Measurements from ENCODE around the gene NAMPT.
"Not testable (repeated sequence)": the region's sequence is repeated elsewhere in the genome, so short reads cannot be mapped to it uniquely, and the experiment has no call there.

The NAMPT gene

DNA sequence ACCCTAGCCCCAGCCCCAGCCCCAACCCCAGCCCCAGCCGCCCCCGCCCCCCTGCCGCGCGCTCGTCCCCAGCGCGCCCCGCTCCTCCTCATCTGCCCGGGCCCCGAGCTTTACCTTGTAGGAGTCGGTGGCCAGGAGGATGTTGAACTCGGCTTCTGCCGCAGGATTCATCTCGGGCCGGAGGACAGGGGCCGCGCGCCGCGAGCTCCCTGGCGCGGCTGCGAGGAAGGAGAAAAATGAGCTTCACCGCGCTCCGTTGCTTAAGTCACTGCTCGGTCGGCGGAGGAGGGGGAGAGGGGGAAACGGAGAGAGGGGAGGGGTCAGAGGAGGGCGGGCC, at the start of gene NAMPT:
Gene NAMPT, minus strand, starts transcription at position 270 of the 337 bp plus-strand sequence. Its CDS starts 99 bp downstream, at position 171.
- no peak for DNase-seq (ENCODE audit: low read depth in 2 of 2)

DNA sequence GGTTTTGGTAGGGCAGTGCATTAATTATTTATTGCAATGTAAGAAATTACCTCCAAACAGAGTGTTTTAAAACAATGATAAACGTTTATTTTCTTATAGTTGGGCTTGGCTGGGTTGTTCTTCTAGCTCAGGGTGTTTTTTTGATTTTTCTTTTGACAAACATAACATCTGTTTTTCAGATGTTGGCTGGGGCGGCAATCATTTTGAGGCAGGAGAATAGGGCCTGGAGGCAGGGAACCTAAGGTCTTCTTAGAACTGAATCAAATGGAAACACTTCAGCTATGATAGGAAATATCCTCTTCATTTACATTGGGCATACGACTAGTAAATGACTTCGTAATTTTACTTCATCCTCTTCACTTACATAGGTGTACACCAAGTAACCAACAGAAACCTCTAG, 47.4 kb upstream of the NAMPT start:
- no peak for DNase-seq (ENCODE audit: low read depth in 2 of 2)

DNA sequence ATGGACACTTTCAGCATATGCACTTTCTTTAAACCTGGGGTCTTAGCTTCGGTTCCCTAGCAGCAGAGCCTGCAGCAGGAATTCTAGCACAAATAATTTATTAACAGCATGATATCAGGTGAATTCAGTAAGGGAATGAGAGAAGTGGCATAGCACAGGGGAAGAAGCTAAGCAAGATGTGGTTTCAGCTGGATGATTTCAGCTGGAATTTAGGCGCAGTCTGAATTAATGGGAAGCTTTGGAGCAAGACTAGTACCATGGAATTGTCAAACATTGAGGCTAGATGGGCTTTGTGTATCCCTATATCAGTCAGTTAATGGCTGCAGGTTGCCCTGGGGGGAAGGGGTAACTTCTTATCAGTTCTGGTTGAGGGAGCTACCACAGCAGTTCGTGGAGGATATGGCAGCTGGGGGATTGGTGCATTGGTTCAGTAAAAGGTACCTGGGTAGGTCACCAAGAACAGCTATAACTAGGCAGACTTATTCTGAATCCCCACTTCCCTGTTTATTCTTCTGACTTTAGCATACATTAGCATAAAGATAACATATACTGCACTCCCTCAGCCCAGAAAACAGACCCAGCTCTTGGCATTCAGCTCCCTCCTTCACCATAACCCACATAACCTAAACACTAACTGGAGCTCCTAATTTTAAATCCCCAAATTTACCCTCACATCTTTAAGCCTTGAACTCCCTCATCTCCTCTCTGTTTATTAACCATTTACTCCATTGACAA, 46.8 kb upstream of the NAMPT start:
- no peak for DNase-seq (ENCODE audit: low read depth in 2 of 2)

DNA sequence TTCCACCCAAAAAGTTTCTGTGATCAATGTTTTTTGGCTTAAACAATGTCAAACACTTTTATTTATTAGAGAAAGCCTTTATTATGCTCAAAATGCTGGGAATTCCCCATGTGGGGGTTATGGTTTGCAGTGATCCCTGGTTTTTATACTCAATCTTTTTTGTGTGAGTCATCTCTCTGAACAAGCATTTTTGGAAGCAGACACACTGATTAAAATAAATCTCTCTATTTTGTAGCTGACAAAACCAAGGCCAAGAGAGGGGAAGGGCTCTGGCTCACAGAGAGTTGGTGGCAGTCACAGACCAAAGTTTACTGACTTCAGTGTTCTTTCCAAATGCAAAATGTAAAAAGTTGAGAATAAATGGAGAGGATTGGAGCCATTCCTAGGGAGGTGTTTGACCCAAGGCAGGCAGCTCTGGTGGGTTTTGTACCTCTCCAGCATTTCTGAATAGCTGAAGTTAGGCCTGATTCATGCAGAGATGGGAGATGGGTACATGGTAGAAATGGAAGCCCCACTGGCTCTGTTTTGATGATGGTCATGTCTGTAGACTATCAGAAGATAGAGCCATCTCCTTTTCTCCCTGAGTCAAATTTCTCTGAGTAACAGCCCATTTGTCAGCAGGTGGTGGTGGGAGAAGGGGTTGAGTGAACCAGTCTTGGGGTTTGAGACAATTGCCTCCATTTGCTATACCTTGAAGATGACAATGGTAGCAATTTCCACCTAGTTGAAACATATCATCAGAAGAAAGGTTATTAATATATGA, 45.4 kb upstream of the NAMPT start:
- DNase-seq (ENCODE audit: low read depth in 2 of 2) = no peak

DNA sequence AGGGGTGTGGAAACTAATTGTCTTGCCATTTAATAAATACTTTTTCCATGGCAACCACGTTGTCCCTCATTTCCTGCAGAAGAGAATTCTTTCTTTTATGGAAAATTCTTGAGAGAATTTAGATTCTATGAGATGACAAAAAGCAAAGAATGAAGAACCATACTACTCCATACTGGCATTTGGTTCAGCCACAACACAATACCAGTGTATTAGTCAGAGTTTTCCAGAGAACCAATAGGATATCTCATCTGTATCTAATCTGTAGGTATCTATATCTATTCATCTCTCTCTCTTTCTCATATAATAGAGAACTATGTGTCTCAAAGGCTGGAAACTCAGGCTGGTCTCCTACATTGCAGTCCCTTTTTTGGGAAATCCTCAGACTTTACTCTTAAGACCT, 44.6 kb upstream of the NAMPT start:
- no peak for DNase-seq (ENCODE audit: low read depth in 2 of 2)

DNA sequence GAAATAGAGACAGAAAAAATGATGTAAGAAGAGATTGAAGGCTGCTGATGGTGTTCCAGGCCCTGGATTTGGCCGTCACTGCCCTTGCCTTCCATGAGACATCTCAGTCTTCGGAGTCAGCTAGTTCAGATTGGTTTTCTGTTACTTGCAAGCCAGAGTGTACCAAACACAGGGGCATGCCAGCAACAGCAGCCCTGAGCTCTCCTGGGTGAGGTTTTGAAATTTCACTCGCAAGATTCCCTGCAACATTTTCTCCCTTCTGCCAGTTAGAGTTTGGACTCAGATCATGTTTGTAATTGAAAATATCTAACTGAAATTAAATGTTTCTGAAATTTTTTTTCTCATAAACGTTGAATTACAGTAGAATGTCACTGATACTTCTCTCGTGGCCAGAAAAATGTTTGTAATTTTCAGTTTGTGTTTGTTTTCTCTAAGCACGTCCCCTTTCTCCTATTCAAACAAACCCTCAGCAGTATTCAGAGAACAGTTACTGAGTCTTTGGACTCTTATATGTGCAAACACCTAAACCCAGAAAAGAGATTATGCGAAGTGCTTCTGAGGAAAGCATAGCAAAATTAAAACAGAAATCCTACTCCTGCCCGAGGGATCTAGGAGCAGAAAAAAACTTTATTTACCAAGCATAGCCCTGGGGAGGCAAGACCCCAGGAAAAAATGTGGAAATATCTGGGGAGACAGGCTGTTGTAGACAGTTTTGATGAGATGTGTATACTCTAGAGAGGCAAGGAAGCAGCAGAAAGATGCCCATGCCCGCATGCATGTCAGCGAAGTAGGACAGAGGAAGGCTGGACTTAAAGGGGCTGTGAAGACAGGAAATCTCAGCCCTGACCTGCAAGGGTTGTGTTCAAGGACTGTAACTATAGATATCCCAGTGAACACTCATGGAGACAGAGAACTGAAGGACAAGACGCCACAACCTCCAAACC, 43.0 kb upstream of the NAMPT start:
- DNase-seq (ENCODE audit: low read depth in 2 of 2) = no peak

DNA sequence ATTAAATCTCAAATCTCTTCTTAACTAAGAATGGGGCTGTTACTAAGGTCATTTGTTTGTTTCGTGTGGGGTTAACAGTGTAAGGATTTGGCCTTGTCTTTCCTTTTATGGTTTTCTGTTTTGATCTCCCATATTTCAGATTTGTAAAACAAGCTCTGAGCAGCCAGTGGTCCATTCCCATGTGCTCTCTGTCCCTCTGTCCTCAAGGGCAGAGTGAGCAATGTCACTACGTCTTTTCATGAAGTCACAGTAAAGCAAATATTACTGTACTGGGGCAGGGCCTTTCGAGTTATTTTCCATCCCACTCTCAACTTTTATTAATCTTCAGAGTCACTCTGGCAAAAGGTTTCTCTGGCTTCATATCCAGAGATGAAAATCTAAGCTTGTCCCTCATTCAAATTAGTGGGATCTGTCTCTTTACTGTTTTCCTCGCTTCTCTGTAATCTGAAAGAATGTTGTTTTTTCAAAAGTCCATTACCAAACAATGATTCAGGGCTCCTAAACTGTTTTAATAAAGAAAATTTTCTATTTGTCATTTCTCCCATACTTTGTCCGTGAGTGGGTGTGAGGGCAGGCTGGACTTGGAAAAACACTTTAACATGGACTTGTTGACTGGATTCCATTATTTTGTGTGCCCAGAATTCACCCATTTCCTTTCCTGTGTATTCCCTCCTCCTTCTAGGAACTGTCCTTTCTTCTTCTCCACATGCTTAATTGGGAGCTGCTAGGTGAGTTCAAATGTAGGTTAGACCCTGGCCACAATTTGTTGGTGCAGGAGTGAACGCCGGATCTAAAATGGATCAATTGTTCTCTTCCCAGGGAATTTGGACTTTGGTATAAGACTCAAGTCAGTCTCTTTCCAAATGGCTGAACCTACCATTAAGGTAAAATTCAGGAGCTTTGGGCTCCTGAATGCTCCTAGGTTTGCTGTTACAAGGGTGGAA, 42.1 kb upstream of the NAMPT start:
- DNase-seq (ENCODE audit: low read depth in 2 of 2) = no peak

DNA sequence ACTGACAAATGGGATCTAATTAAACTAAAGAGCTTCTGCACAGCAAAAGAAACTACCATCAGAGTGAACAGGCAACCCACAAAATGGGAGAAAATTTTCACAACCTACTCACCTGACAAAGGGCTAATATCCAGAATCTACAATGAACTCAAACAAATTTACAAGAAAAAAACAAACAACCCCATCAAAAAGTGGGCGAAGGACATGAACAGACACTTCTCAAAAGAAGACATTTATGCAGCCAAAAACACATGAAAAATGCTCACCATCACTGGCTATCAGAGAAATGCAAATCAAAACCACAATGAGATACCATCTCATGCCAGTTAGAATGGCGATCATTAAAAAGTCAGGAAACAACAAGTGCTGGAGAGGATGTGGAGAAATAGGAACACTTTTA, 39.7 kb upstream of the NAMPT start:
- not testable (repeated sequence) for DNase-seq (ENCODE audit: low read depth in 2 of 2)

DNA sequence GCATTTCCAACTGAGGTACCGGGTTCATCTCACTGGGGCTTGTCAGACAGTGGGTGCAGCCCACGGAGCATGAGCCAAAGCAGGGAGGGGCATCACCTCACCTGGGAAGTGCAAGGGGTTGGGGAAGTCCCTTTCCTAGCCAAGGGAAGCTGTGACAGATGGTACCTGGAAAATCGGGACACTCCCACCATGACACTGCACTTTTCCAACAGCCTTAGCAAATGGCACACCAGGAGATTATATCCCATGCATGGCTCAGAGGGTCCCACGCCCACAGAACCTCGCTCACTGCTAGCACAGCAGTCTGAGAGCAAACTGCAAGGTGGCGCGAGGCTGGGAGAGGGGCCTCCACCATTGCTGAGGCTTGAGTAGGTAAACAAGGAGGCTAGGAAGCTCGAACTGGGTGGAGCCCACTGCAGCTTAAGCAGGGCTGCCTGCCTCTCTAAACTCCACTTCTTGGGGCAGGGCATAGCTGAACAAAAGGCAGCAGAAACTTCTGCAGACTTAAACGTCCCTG, 35.5 kb upstream of the NAMPT start:
- not testable (repeated sequence) for DNase-seq (ENCODE audit: low read depth in 2 of 2)

DNA sequence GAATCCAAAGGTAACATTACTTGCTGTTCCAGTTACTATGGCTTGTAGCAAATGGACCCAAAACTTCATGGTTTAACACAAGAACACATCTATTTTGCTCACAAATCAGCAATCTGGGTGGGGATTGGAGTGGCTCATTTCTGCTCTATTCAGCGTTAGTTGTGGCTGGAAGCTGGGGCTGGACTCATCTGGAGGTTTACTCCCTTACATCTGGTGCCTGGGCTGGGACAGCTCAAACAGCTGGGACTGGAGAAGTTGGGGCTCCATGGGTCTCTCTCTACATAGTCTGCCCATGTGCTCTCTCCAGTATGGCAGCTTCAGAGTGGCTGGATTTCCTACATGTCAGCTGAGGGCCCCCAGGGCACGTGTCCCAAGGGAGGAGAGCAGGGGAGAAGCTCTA, 33.7 kb upstream of the NAMPT start:
- DNase-seq (ENCODE audit: low read depth in 2 of 2) = no peak

DNA sequence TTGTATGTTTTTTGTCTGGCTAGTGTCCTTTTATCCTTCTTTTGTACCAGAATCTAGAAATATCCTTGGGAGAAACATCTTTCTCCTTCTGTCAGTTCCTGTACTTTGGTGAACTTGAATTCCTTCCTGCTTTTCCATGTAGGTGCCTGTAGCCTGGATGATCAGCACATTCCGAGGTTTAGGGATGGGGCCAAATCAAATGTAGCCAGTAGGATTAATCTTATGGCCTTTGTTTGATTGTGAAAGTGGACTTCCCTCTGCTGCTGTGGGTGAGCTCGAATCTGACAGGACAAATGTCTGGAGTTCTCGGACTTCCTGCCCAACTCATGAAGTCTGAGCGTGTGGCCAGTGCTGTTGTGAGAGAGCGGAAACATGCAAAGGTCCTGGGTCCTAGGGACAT, 33.2 kb upstream of the NAMPT start:
- no peak for DNase-seq (ENCODE audit: low read depth in 2 of 2)

DNA sequence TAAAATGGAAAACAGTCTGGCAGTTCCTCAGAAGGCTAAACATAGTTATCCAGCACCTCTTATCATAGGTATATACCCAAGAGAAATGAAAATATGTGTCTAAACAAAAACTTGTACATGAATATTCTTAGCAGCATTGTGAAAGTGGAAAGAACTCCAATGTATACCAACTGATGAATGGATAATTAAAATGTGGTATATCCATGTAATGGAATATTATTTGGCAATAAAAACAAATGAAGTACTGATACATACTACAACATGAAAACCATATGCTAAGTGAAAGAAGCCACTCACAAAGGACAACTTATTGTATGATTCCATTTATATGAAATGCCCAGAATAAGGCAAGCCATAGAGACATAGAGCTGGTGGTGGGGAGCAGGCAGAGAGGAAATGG, 32.2 kb upstream of the NAMPT start:
- no peak for DNase-seq (ENCODE audit: low read depth in 2 of 2)

DNA sequence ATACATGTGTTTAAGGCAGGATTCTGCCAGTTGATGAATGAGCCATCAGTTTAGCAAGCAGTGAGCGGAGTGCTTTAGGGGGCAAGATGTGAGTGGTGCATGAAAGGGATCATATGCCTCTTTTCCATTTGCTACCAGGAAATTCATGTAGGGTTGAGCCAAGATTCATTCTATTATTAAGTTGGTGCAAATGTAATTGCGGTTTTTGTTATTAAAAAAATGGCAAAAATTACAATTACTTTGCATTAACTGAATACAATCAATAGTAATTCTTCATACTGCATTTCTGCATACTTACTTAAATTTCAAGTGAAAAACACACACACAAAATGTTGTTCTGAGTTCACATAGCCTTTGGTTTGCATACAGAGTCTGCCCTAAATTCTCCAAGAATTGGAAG, 30.1 kb upstream of the NAMPT start:
- no peak for DNase-seq (ENCODE audit: low read depth in 2 of 2)

DNA sequence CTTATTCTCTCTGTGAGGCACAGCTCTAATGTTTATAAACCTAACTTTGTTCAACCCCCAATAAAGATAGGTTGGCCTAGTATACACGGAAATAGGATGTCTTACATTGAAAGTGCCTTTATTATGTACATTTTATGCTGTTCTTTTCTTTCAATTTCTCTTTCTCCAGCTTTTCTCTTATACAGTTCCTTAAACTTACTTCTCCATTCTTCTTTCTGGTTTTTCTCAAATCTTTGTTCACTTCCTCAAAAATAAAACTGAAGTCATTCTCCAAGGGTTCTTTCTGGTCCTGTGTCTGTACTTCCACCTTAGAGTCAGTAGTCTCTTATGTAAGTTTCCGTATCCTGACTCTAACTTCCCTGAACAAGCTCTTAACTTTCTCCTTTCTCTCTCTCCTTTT, 29.2 kb upstream of the NAMPT start:
- no peak for DNase-seq (ENCODE audit: low read depth in 2 of 2)

DNA sequence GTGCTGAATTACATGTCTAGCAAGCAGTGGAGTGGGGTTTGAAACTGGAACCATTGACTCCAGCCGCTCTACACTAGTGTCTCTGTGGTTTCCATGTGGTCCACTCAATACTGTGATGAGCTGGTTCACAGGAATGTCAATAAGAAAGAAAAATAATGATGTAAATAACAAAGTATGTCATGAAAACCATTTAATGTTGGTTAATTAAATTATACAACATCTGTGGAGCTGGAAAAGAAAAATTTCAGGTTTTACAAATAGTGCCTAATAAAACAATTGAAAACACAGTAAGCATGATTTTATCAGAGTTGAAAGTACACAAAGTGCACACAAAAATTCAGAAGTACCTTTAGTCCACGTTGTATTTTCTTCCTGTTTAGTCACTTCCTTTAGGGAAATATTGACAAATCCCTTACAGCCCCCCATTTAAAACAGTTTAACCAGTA, 28.7 kb upstream of the NAMPT start:
- no peak for DNase-seq (ENCODE audit: low read depth in 2 of 2)

DNA sequence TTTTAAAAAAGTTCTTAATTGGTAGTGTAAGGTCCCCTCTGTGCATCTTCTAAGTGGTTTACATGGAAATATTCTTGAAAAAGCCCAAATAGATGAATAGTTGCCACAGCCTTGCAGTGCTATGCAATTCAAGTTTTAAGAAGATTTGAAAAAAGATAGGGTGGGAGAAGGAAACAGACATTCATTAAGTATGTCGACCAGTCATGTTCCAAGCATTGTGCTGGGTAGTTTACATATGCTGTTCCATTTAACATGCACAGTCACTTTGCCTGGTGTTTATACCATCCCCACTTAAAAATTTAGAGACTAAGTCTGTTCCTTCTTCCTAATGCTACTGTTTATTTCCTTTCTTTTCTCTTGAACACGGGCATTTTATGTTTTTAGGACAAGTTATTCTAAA, 28.1 kb upstream of the NAMPT start:
- no peak for DNase-seq (ENCODE audit: low read depth in 2 of 2)

DNA sequence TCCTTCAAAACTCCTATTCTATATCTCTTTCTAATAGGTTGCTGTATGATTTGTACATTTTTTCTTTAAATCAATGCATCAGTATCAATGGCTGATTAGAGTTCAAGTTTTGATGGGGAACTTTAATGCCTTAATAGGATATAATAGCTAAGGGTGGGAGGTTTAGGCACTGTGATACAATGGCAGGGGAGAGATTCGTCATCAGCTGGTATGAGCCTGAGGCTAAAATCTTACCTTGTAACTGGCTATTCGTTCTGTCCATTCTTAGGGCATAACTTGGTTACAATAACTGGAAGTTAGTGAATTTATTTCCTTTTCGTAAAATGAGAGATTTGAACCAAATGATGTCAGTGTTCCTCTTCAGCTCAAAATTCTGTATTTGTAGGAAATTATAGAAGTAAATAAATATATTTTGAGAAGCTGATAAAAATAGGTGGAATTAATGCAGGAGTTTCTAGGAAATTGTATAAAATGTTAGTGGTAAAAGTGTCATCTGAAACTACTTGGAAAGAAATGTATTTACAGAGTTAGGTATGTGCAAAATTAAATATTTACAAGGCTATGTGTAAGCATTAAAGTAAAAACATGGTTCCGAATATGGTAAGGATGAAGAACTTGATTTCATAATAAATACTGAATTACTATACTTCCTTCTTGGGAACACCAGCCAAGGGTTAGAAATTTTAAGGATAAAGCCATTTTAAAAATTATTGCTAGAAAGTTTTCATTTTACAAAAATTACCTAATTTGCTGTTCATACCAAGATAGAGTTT, 27.5 kb upstream of the NAMPT start:
- DNase-seq (ENCODE audit: low read depth in 2 of 2) = no peak

DNA sequence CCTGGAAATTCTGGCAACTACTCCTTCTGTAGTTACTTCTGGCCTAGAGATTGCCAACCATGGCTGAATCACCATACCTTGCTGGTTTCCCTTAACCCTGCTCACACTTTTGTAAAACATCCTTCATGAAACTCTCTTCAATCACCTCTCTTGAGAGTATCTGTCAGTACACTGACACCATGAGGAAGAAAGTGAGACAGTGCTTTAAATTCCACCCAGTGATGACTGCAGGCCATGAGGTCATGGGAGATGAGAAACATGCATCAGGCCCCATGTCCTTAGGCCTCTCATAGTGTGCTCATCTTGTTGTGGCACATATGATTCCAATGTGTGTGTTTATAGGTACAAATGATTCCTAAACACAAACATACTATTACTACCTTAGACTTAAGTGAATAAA, 24.6 kb upstream of the NAMPT start:
- DNase-seq (ENCODE audit: low read depth in 2 of 2) = no peak

DNA sequence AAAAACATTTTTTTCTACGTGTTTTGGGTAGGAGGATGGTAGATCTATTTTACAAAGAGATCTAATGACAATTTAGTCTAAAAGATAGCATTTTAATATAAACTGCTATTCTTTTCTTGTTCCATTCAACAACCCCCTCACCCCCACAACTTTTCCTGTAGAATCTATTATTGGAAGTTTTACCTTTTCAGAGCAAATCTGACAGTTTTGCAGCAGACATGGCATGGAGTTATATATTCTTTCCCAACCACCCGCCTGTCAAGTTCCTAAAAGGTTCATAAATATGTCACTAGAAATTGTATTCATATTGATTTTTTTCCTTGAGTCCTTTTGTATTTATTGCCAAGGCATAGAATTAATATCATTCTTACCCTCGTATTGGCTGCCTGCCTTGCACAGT, 21.5 kb upstream of the NAMPT start:
- DNase-seq (ENCODE audit: low read depth in 2 of 2) = no peak

DNA sequence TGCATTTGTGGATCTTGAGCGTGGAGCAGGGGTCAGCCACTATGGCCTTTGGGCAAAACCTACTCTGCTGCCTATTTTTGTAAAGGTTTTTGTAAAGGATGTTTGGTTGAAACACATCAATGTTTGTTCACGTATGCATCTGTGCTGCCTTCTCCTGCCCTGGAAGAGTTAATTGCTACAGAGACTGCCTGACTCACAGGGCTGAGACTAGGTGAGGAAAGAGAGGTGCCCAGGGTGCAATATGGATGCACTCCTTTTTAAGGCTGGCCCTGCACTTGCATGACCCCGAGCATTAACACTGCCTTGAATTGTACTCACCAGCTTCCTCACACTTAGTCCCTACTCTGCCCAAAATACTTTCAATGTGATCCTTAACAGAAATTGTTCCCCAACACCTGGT, 20.9 kb upstream of the NAMPT start:
- no peak for DNase-seq (ENCODE audit: low read depth in 2 of 2)
